SK-N-SH treated with all-trans-retinoic acid at 6 μM for 48 hours (cell line): ENCODE data around the gene HS6ST2.

Experiments
- ATAC-seq: fragments of 200-7000 bp; cut with Tn5 transposase; 3 replicates; pipeline ENCODE4 v1.9.1; 2020; ENCODE audit warnings: mild to moderate bottlenecking, moderate library complexity
- ARNTL ChIP-seq: fragments of 450-650 bp; formaldehyde crosslinking; IDR thresholded peaks from 2 replicates; pipeline ENCODE4 v1.5.0; 2020; ENCODE audit warnings: low read depth, mild to moderate bottlenecking, moderate library complexity, borderline replicate concordance
- BACH2 ChIP-seq: fragments of 250-450 bp; sonication (Bioruptor Pico); IDR thresholded peaks from 2 replicates; pipeline ENCODE4 v1.9.0; 2021; ENCODE audit warnings: mild to moderate bottlenecking, borderline replicate concordance
- CSDC2 ChIP-seq: fragments of 250-450 bp; sonication (Bioruptor Pico); IDR thresholded peaks from 2 replicates; pipeline ENCODE4 v1.5.0; 2020; ENCODE audit warnings: mild to moderate bottlenecking, moderate library complexity
- ESRRG ChIP-seq: fragments of 250-450 bp; sonication (Bioruptor Pico); IDR thresholded peaks from 2 replicates; pipeline ENCODE4 v1.6.1; 2021; ENCODE audit warnings: mild to moderate bottlenecking
- GLIS3 ChIP-seq: fragments of 250-450 bp; sonication (Bioruptor Pico); IDR thresholded peaks from 2 replicates; pipeline ENCODE4 v1.5.0; 2020; ENCODE audit warnings: mild to moderate bottlenecking, moderate library complexity
- ISL1 ChIP-seq: fragments of 250-450 bp; sonication (Bioruptor Pico); IDR thresholded peaks from 2 replicates; pipeline ENCODE4 v2.1.2; 2022; ENCODE audit warnings: mild to moderate bottlenecking, moderate library complexity
- OSR1 ChIP-seq: fragments of 250-450 bp; sonication (Bioruptor Pico); IDR thresholded peaks from 2 replicates; pipeline ENCODE4 v1.8.0; 2022; ENCODE audit warnings: moderate library complexity, mild to moderate bottlenecking, inconsistent platforms
- PPARA ChIP-seq: fragments of 250-450 bp; sonication (Bioruptor Pico); IDR thresholded peaks from 2 replicates; pipeline ENCODE4 v1.5.0; 2020; ENCODE audit warnings: mild to moderate bottlenecking, borderline replicate concordance
- RARB ChIP-seq: fragments of 250-450 bp; sonication (Bioruptor Pico); IDR thresholded peaks from 2 replicates; pipeline ENCODE4 v1.8.0; 2021; ENCODE audit warnings: mild to moderate bottlenecking, moderate library complexity
- SNAI2 ChIP-seq: fragments of 250-450 bp; sonication (Bioruptor Pico); IDR thresholded peaks from 2 replicates; pipeline ENCODE4 v1.5.0; 2020; ENCODE audit warnings: mild to moderate bottlenecking, moderate library complexity
- TCF4 ChIP-seq: fragments of 250-450 bp; sonication (Bioruptor Pico); IDR thresholded peaks from 2 replicates; pipeline ENCODE4 v1.8.0; 2021; ENCODE audit warnings: mild to moderate bottlenecking, moderate library complexity, borderline replicate concordance
- TOX ChIP-seq: fragments of 250-450 bp; sonication (Bioruptor Pico); IDR thresholded peaks from 2 replicates; pipeline ENCODE4 v1.8.0; 2021; ENCODE audit warnings: mild to moderate bottlenecking, moderate library complexity, borderline replicate concordance
- ZC3H10 ChIP-seq: fragments of 250-450 bp; sonication (Bioruptor Pico); IDR thresholded peaks from 2 replicates; pipeline ENCODE4 v1.5.1; 2021; ENCODE audit warnings: mild to moderate bottlenecking, moderate library complexity
- ZFP3 ChIP-seq: fragments of 250-450 bp; sonication (Bioruptor Pico); IDR thresholded peaks from 2 replicates; pipeline ENCODE4 v1.5.0; 2020; ENCODE audit warnings: mild to moderate bottlenecking, moderate library complexity
- ZNF565 ChIP-seq: fragments of 450-650 bp; formaldehyde crosslinking; conservative IDR thresholded peaks from 2 replicates; pipeline ENCODE4 v1.5.0; 2020; ENCODE audit warnings: low read depth, mild to moderate bottlenecking, moderate library complexity
- ZNF70 ChIP-seq: fragments of 450-650 bp; formaldehyde crosslinking; IDR thresholded peaks from 2 replicates; pipeline ENCODE4 v1.5.0; 2020; ENCODE audit warnings: mild to moderate bottlenecking, moderate library complexity
- ZNF8 ChIP-seq: fragments of 450-650 bp; formaldehyde crosslinking; IDR thresholded peaks from 2 replicates; pipeline ENCODE4 v1.5.0; 2020; ENCODE audit warnings: mild to moderate bottlenecking, moderate library complexity
- TF ChIP-seq, protein P1 (sequence below): fragments of 250-450 bp; sonication (Bioruptor Pico); IDR thresholded peaks from 2 replicates; pipeline ENCODE4 v1.5.1; 2020; ENCODE audit warnings: low read depth, mild to moderate bottlenecking, moderate library complexity
- TF ChIP-seq, protein P2 (sequence below): fragments of 250-450 bp; sonication (Bioruptor Pico); IDR thresholded peaks from 2 replicates; pipeline ENCODE4 v1.5.0; 2020; ENCODE audit warnings: mild to moderate bottlenecking, moderate library complexity
- TF ChIP-seq, protein P3 (sequence below): fragments of 250-450 bp; sonication (Bioruptor Pico); IDR thresholded peaks from 2 replicates; pipeline ENCODE4 v1.8.0; 2020; ENCODE audit warnings: mild to moderate bottlenecking, moderate library complexity, borderline replicate concordance
- TF ChIP-seq, protein P4 (sequence below): fragments of 250-450 bp; sonication (Bioruptor Pico); IDR thresholded peaks from 2 replicates; pipeline ENCODE4 v1.5.1; 2021; ENCODE audit warnings: mild to moderate bottlenecking, moderate library complexity
- TF ChIP-seq, protein P5 (sequence below): fragments of 250-450 bp; sonication (Bioruptor Pico); IDR thresholded peaks from 2 replicates; pipeline ENCODE4 v1.8.0; 2021; ENCODE audit warnings: low read depth, mild to moderate bottlenecking, moderate library complexity, borderline replicate concordance

Gene HS6ST2

DNA sequence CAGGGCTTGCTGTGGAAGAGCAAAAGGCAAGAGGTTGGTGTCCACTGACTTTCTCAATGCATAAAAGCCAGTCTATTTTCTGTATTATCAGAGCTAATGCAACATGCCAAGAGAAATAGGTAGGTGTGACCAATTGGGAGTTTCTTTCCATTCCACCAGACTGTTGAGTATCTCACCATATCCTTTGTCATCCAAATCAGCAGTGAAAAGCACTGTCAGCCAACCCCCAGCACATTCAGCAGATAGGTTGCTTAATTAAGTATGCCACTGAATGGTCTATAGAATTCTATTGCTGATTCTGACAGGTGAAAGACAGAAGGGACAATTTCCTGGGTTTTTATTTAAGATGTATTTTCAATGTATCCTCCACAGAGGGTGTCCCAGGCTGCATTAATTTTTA is 139.8 kb downstream of the HS6ST2 start:
- TF ChIP-seq ZNF8 (CRISPR knock-in tag) (no peak), ZFP3 (CRISPR knock-in tag) (no peak), ARNTL (CRISPR knock-in tag) (no peak), RARB (CRISPR knock-in tag) (no peak), GLIS3 (CRISPR knock-in tag) (no peak), ESRRG (no peak), ZNF70 (CRISPR knock-in tag) (no peak), SNAI2 (CRISPR knock-in tag) (no peak), CSDC2 (CRISPR knock-in tag) (no peak), TOX (no peak), TCF4 (CRISPR knock-in tag) (no peak), ZC3H10 (CRISPR knock-in tag) (no peak), PPARA (CRISPR knock-in tag) (no peak), OSR1 (CRISPR knock-in tag) (no peak), ZNF565 (CRISPR knock-in tag) (no peak)
- TF ChIP-seq, protein P1, sequence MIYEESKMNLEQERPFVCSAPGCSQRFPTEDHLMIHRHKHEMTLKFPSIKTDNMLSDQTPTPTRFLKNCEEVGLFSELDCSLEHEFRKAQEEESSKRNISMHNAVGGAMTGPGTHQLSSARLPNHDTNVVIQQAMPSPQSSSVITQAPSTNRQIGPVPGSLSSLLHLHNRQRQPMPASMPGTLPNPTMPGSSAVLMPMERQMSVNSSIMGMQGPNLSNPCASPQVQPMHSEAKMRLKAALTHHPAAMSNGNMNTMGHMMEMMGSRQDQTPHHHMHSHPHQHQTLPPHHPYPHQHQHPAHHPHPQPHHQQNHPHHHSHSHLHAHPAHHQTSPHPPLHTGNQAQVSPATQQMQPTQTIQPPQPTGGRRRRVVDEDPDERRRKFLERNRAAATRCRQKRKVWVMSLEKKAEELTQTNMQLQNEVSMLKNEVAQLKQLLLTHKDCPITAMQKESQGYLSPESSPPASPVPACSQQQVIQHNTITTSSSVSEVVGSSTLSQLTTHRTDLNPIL (CRISPR knock-in tag): no peak
- TF ChIP-seq, protein P2, sequence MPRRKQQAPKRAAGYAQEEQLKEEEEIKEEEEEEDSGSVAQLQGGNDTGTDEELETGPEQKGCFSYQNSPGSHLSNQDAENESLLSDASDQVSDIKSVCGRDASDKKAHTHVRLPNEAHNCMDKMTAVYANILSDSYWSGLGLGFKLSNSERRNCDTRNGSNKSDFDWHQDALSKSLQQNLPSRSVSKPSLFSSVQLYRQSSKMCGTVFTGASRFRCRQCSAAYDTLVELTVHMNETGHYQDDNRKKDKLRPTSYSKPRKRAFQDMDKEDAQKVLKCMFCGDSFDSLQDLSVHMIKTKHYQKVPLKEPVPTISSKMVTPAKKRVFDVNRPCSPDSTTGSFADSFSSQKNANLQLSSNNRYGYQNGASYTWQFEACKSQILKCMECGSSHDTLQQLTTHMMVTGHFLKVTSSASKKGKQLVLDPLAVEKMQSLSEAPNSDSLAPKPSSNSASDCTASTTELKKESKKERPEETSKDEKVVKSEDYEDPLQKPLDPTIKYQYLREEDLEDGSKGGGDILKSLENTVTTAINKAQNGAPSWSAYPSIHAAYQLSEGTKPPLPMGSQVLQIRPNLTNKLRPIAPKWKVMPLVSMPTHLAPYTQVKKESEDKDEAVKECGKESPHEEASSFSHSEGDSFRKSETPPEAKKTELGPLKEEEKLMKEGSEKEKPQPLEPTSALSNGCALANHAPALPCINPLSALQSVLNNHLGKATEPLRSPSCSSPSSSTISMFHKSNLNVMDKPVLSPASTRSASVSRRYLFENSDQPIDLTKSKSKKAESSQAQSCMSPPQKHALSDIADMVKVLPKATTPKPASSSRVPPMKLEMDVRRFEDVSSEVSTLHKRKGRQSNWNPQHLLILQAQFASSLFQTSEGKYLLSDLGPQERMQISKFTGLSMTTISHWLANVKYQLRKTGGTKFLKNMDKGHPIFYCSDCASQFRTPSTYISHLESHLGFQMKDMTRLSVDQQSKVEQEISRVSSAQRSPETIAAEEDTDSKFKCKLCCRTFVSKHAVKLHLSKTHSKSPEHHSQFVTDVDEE (CRISPR knock-in tag): no peak
- TF ChIP-seq, protein P3, sequence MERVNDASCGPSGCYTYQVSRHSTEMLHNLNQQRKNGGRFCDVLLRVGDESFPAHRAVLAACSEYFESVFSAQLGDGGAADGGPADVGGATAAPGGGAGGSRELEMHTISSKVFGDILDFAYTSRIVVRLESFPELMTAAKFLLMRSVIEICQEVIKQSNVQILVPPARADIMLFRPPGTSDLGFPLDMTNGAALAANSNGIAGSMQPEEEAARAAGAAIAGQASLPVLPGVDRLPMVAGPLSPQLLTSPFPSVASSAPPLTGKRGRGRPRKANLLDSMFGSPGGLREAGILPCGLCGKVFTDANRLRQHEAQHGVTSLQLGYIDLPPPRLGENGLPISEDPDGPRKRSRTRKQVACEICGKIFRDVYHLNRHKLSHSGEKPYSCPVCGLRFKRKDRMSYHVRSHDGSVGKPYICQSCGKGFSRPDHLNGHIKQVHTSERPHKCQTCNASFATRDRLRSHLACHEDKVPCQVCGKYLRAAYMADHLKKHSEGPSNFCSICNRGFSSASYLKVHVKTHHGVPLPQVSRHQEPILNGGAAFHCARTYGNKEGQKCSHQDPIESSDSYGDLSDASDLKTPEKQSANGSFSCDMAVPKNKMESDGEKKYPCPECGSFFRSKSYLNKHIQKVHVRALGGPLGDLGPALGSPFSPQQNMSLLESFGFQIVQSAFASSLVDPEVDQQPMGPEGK (CRISPR knock-in tag): no peak
- TF ChIP-seq, protein P4, sequence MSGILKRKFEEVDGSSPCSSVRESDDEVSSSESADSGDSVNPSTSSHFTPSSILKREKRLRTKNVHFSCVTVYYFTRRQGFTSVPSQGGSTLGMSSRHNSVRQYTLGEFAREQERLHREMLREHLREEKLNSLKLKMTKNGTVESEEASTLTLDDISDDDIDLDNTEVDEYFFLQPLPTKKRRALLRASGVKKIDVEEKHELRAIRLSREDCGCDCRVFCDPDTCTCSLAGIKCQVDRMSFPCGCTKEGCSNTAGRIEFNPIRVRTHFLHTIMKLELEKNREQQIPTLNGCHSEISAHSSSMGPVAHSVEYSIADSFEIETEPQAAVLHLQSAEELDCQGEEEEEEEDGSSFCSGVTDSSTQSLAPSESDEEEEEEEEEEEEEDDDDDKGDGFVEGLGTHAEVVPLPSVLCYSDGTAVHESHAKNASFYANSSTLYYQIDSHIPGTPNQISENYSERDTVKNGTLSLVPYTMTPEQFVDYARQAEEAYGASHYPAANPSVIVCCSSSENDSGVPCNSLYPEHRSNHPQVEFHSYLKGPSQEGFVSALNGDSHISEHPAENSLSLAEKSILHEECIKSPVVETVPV: no peak
- TF ChIP-seq, protein P5, sequence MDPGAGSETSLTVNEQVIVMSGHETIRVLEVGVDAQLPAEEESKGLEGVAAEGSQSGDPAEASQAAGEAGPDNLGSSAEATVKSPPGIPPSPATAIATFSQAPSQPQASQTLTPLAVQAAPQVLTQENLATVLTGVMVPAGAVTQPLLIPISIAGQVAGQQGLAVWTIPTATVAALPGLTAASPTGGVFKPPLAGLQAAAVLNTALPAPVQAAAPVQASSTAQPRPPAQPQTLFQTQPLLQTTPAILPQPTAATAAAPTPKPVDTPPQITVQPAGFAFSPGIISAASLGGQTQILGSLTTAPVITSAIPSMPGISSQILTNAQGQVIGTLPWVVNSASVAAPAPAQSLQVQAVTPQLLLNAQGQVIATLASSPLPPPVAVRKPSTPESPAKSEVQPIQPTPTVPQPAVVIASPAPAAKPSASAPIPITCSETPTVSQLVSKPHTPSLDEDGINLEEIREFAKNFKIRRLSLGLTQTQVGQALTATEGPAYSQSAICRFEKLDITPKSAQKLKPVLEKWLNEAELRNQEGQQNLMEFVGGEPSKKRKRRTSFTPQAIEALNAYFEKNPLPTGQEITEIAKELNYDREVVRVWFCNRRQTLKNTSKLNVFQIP: no peak
- no peak for ATAC-seq

DNA sequence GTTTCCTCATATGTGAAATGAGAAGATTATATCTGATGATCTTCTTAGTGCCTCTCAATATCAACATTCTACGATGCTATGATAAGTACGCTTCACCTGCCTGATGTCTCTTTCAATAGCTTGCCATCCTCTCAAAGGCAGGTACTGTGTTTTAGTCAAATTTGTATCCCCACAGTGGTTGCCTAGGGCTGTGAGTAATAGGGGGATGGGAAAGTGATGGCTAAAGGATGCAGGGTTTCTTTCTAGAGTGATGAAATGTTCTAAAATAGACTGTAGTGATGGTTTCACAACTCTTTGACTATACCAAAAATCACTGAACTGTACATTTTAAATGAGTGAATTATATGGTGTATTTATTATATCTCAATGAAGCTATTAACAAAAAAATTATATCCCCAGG is 142.8 kb downstream of the HS6ST2 start:
- no peak for ATAC-seq
- TF ChIP-seq, protein P1 (CRISPR knock-in tag): no peak
- TF ChIP-seq, protein P2 (CRISPR knock-in tag): no peak
- TF ChIP-seq ZNF70 (CRISPR knock-in tag) (no peak), ISL1 (CRISPR knock-in tag) (no peak), ARNTL (CRISPR knock-in tag) (no peak), ZFP3 (CRISPR knock-in tag) (no peak), PPARA (CRISPR knock-in tag) (no peak), ZNF8 (CRISPR knock-in tag) (no peak), BACH2 (CRISPR knock-in tag) (no peak), SNAI2 (CRISPR knock-in tag) (no peak), CSDC2 (CRISPR knock-in tag) (no peak), TCF4 (CRISPR knock-in tag) (no peak), RARB (CRISPR knock-in tag) (no peak)
- TF ChIP-seq, protein P3 (CRISPR knock-in tag): no peak
- TF ChIP-seq, protein P5: no peak
